KMS-11 (cell line): ENCODE results near the gene AFF3.
"Not testable (repeated sequence)": the region's sequence is repeated elsewhere in the genome, so short reads cannot be mapped to it uniquely, and the experiment has no call there.

Source experiments
- H2AFZ ChIP-seq: fragments of 200-600 bp; sonication (generic); 2 replicates; pipeline ENCODE4 v1.6.1; 2016; ENCODE audit warnings: antibody characterized with exemption, mixed run types, low read depth
- H3K27ac ChIP-seq: fragments of 200-600 bp; sonication (generic); 2 replicates; pipeline ENCODE4 v1.6.1; 2016; ENCODE audit warnings: mild to moderate bottlenecking, mixed run types
- H3K27me3 ChIP-seq: fragments of 200-600 bp; sonication (generic); 2 replicates; pipeline ENCODE4 v1.6.1; 2017; ENCODE audit warnings: mild to moderate bottlenecking, low read depth, mixed run types, moderate library complexity; ENCODE audit not compliant: insufficient read depth
- H3K36me3 ChIP-seq: fragments of 200-600 bp; sonication (generic); 2 replicates; pipeline ENCODE4 v1.6.1; 2017; ENCODE audit warnings: mild to moderate bottlenecking, mixed run types; ENCODE audit not compliant: insufficient read depth
- H3K4me1 ChIP-seq: fragments of 200-600 bp; sonication (generic); 2 replicates; pipeline ENCODE4 v1.6.1; 2016; ENCODE audit warnings: mild to moderate bottlenecking, low read depth, mixed run types; ENCODE audit not compliant: poor library complexity, severe bottlenecking
- H3K4me2 ChIP-seq: fragments of 200-600 bp; sonication (generic); 2 replicates; pipeline ENCODE4 v1.7.0; 2016; ENCODE audit warnings: mild to moderate bottlenecking, mixed run types
- H3K4me3 ChIP-seq: fragments of 200-600 bp; sonication (generic); IDR thresholded peaks from 2 replicates; pipeline ENCODE4 v1.6.1; 2017; ENCODE audit warnings: low read depth, low read length, mixed read lengths; ENCODE audit not compliant: insufficient read depth
- H3K79me2 ChIP-seq: fragments of 200-600 bp; sonication (generic); 2 replicates; pipeline ENCODE4 v1.6.1; 2016; ENCODE audit warnings: low read depth, mixed run types; ENCODE audit not compliant: insufficient read depth
- H3K9ac ChIP-seq: fragments of 200-600 bp; sonication (generic); 2 replicates; pipeline ENCODE4 v1.6.1; 2016; ENCODE audit warnings: mild to moderate bottlenecking, mixed run types
- H4K20me1 ChIP-seq: fragments of 200-600 bp; sonication (generic); 2 replicates; pipeline ENCODE4 v1.6.1; 2016; ENCODE audit warnings: mild to moderate bottlenecking, mixed run types; ENCODE audit not compliant: insufficient read depth
- CTCF ChIP-seq: fragments of 200-600 bp; sonication (generic); conservative IDR thresholded peaks from 2 replicates; pipeline ENCODE4 v1.6.1; 2017; ENCODE audit warnings: low read depth, mild to moderate bottlenecking, antibody characterized with exemption, low read length, moderate library complexity, mixed read lengths

AFF3 gene

GRCh38 chr2:99509387-99509786 lies 633.0 kb downstream of the AFF3 start:
- H3K4me3 ChIP-seq: no peak overlapping the region
- no peak for TF ChIP-seq CTCF

GRCh38 chr2:99507937-99508818 lies 634.2 kb downstream of the AFF3 start:
- peak overlapping the region; percentile 53 for H2AFZ ChIP-seq
- H3K27ac ChIP-seq: peak overlapping the region; percentile 73
- H3K79me2 ChIP-seq: no peaks in the 10 kb centered on the region
- no peaks in the 10 kb centered on the region for H4K20me1 ChIP-seq
- no peaks in the 10 kb centered on the region for H3K27me3 ChIP-seq
- H3K4me1 ChIP-seq: peaks cover 16% of the 10 kb centered on the region
- no peak overlapping the region for H3K4me3 ChIP-seq
- no peak for TF ChIP-seq CTCF
- H3K36me3 ChIP-seq: no peaks in the 10 kb centered on the region
- H3K4me2 ChIP-seq: peak overlapping the region; percentile 83
- peak overlapping the region; percentile 21; the same call in 1 of the 2 replicates for H3K9ac ChIP-seq

More at GRCh38 chr2:99509387-99509786, 633.0 kb downstream of the AFF3 start:
- Histone ChIP-seq H3K27me3 (no peaks in the 10 kb centered on the region), H2AFZ (no peak overlapping the region), H3K36me3 (no peaks in the 10 kb centered on the region), H3K4me2 (no peak overlapping the region), H4K20me1 (no peaks in the 10 kb centered on the region), H3K79me2 (no peaks in the 10 kb centered on the region), H3K9ac (no peak overlapping the region), H3K27ac (no peak overlapping the region), H3K4me1 (peaks cover 16% of the 10 kb centered on the region)

GRCh38 chr2:99504844-99505584 lies 637.4 kb downstream of the AFF3 start:
- Histone ChIP-seq H3K4me2 (no peak overlapping the region), H3K4me3 (no peak overlapping the region), H3K27me3 (no peaks in the 10 kb centered on the region), H4K20me1 (no peaks in the 10 kb centered on the region), H3K79me2 (no peaks in the 10 kb centered on the region), H2AFZ (no peak overlapping the region), H3K27ac (no peak overlapping the region), H3K9ac (no peak overlapping the region), H3K4me1 (peaks cover 16% of the 10 kb centered on the region), H3K36me3 (no peaks in the 10 kb centered on the region)
- TF ChIP-seq CTCF: no peak

GRCh38 chr2:99503662-99504416 lies 638.6 kb downstream of the AFF3 start:
- not testable (repeated sequence) for H3K4me3 ChIP-seq, H3K4me2 ChIP-seq, H3K9ac ChIP-seq, H3K36me3 ChIP-seq, H3K27me3 ChIP-seq, H4K20me1 ChIP-seq, H3K27ac ChIP-seq, H2AFZ ChIP-seq, H3K79me2 ChIP-seq
- peaks cover 16% of the 10 kb centered on the region for H3K4me1 ChIP-seq
